Esophagus squamous epithelium (tissue), 5 donors: Measurements from ENCODE around the gene XKR8. TPM values are rescaled to one million over a fixed set of nuclear protein-coding genes. Genes with fewer than 3 reads are reported as not detected.
"Not testable (repeated sequence)": the region's sequence is repeated elsewhere in the genome, so short reads cannot be mapped to it uniquely, and the experiment has no call there.

Source experiments
- DNase-seq: peaks from one replicate; lab custom pipeline; 2025; lab: John Stamatoyannopoulos, UW
- H3K27ac ChIP-seq, 4 donors: fragments of 200-600 bp; sonication (generic); one replicate each; pipeline ENCODE4 v1.5.1; 2016 to 2019; ENCODE audit warnings: mild to moderate bottlenecking in 1 of 4
- H3K27me3 ChIP-seq, 4 donors: fragments of 200-600 bp; sonication (generic); 1 replicate in 3 of 4; 2 replicates in 1 of 4; pipeline versions ENCODE4 v1.5.1 to v1.6.0; 2017 to 2021; ENCODE audit warnings: antibody characterized with exemption in 1 of 4
- H3K36me3 ChIP-seq, 3 donors: fragments of 200-600 bp; sonication (generic); one replicate each; pipeline ENCODE4 v1.5.1; 2016 to 2019
- H3K4me1 ChIP-seq, 3 donors: fragments of 200-600 bp; sonication (generic); one replicate each; pipeline ENCODE4 v1.5.1; 2017 to 2019
- H3K4me3 ChIP-seq, 4 donors: fragments of 200-600 bp; sonication (generic); 1 replicate in 3 of 4; 2 replicates in 1 of 4; pipeline ENCODE4 v1.5.1; 2016 to 2019; ENCODE audit warnings: mild to moderate bottlenecking in 2 of 4, moderate library complexity in 1 of 4
- H3K9me3 ChIP-seq, 3 donors: fragments of 200-600 bp; sonication (generic); one replicate each; pipeline ENCODE4 v1.5.1; 2016 to 2019
- CTCF ChIP-seq, 6 experiments: fragments of 450-650 bp in 4 of 6; fragments of 200-600 bp in 2 of 6; sonication (generic) in 2 of 6; IDR thresholded peaks; one replicate each; pipeline ENCODE4 v1.5.1; 2016 to 2019; ENCODE audit warnings: antibody characterized with exemption in 6 of 6, mild to moderate bottlenecking in 4 of 6, moderate library complexity in 4 of 6
- POLR2A ChIP-seq, 4 donors: fragments of 450-650 bp; IDR thresholded peaks; one replicate each; pipeline ENCODE4 v1.6.1; 2017; ENCODE audit warnings: antibody characterized with exemption in 4 of 4, mild to moderate bottlenecking in 4 of 4, moderate library complexity in 3 of 4
- WGBS, 2 donors: methylation state at CpG; one replicate each; pipeline ENCODE4 v1.1.5; 2018; 5-methylcytosine and 5-hydroxymethylcytosine counted together
- intact Hi-C: fragments of 100-400 bp; cut with DNase I; formaldehyde crosslinking; loops from one replicate; pipeline ENCODE4 v1.15.0; 2022
- total RNA-seq, 4 donors: library from RNA; depleted of rRNA; stranded (reverse); fragments of >200 nt; gene quantifications; one replicate each; pipeline ENCODE4 v1.1.0, GENCODE V29; 2016
- donor health status: DM: yes; HTN: yes; CAD: no.

XKR8 gene
- total RNA-seq, 4 donors from 2014 or later: 2.9 to 6.2 (median 4.3) TPM

DNA sequence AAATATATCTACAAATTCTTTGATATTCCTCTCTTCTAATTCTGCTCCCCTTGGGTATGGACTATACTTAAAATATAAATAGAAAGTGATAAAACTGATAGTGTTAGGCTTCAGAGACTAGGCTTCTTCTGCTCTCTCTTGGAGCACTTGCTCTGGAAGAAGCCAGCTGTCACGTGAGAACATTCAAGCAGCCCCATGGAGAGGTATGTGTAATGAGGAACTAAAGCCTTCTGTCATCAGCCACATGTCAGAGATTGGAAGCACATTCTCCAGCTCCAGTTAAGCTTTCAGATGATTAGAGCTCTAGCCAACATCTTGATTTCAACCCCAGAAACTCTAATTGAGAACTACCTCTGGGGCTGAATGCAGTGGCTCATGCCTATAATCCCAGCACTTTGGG lies 34.3 kb downstream of the XKR8 start:
- Histone ChIP-seq H3K36me3 (peaks cover 7 to 100% (median 12%) of the 10 kb centered on the region in 3 donors), H3K27ac (no peak overlapping the region), H3K4me1 (peaks cover 0 to 11% (median 0%) of the 10 kb centered on the region in 3 donors), H3K27me3 (no peaks in the 10 kb centered on the region), H3K4me3 (no peak overlapping the region), H3K9me3 (no peaks in the 10 kb centered on the region)
- no peak for DNase-seq
- TF ChIP-seq CTCF (IDR thresholded peaks at IDR 0.05) (no peak), POLR2A (IDR thresholded peaks at IDR 0.05) (no peak)
- 64 to 79% methylated on average over 1 of the region's 1 CpG for WGBS, 2 donors
- intact Hi-C loops: no loop called here

DNA sequence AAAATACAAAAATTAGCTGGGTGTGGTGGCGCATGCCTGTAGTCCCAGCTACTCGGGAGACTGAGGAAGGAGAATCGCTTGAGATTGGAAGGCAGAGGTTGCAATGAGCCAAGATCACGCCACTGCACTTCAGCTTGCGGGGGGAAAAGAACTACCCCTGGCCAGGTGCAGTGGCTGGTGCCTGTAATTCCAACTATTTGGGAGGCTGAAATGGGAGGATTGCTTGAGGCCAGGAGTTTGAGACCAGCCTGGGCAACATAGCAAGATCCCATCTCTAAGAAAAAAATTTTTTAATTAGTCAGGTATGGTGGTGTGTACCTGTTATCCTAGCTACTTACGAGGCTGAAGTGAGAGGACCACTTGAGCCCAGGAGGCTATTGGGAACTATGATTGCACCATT lies 34.8 kb downstream of the XKR8 start:
- intact Hi-C loops, H3K9me3 ChIP-seq, H3K4me3 ChIP-seq, DNase-seq, H3K27me3 ChIP-seq, H3K27ac ChIP-seq: not testable (repeated sequence)
- Histone ChIP-seq H3K36me3 (peaks cover 7 to 100% (median 8%) of the 10 kb centered on the region in 3 donors), H3K4me1 (peaks cover 0 to 11% (median 0%) of the 10 kb centered on the region in 3 donors)
- WGBS, 2 donors: 94 to 95% methylated on average over 6 of the region's 6 CpGs

DNA sequence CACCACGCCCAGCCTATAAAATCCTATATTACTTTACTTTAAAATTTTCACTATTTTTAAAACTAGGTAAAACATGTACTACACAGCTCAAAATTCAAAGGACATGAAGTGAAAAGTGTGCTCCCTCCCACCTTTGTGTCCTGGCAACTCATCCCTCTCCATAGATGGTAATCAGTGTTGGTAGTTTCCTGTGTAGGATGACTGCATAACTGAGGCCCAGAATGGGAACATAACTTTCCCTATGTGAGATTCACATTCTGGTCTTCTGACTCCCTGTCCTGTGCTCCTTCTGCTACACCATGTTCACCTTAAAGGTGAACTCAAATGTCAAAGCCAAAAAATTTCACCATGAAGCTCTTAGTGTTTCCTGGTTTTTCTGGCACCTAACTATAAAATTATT lies 39.3 kb downstream of the XKR8 start:
- Histone ChIP-seq H3K27ac (no peak overlapping the region), H3K27me3 (no peaks in the 10 kb centered on the region), H3K4me1 (peaks cover 0 to under 1% (median 0%) of the 10 kb centered on the region in 3 donors), H3K9me3 (no peaks in the 10 kb centered on the region), H3K4me3 (no peak overlapping the region), H3K36me3 (peaks cover 10 to 100% (median 19%) of the 10 kb centered on the region in 3 donors)
- intact Hi-C loops: no loop called here
- 92 to 94% methylated on average over 1 of the region's 1 CpG for WGBS, 2 donors
- no peak for DNase-seq
- TF ChIP-seq CTCF (IDR thresholded peaks at IDR 0.05) (no peak), POLR2A (IDR thresholded peaks at IDR 0.05) (no peak)

DNA sequence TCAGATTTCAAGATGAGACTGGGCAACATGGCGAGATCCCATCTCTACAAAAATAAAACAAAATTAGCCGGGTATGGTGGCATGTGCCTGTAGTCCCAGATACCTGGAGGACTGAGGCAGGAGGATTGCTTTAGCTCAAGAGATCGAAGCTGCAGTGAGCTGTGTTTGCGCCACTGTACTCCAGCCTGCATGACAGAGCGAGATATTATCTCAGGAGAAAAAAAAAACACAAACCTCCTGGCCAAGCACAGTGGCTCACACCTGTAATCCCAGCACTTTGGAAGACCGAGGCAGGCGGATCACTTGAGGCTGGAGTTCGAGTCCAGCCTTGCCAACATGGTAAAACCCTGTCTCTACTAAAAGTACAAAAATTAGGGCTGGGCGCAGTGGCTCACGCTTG lies 42.8 kb downstream of the XKR8 start:
- no peaks in the 10 kb centered on the region for H3K27me3 ChIP-seq
- peaks cover 10 to 98% (median 19%) of the 10 kb centered on the region in 3 donors for H3K36me3 ChIP-seq
- TF ChIP-seq POLR2A (IDR thresholded peaks at IDR 0.05): no peak
- no peak for TF ChIP-seq CTCF (IDR thresholded peaks at IDR 0.05)
- DNase-seq: no peak
- no peaks in the 10 kb centered on the region for H3K4me1 ChIP-seq
- H3K9me3 ChIP-seq: no peaks in the 10 kb centered on the region
- H3K4me3 ChIP-seq: no peak overlapping the region
- intact Hi-C loops: no loop called here
- 99% methylated on average over 10 of the region's 10 CpGs; no CpG with 5 or more reads in 1 of the 2 donors for WGBS, 2 donors
- no peak overlapping the region for H3K27ac ChIP-seq

- H3K27ac ChIP-seq, H3K9me3 ChIP-seq, DNase-seq, H3K4me3 ChIP-seq, H3K4me1 ChIP-seq, intact Hi-C loops, H3K27me3 ChIP-seq: not testable (repeated sequence)
- 94 to 97% methylated on average over 8 of the region's 8 CpGs for whole genome bisulfite sequencing, 2 donors
- peaks cover 7 to 96% (median 19%) of the 10 kb centered on the region in 3 donors for H3K36me3 ChIP-seq
These were observed 43.3 kb downstream of the XKR8 start for GRCh38 chr1:28003117-28003516.

DNA sequence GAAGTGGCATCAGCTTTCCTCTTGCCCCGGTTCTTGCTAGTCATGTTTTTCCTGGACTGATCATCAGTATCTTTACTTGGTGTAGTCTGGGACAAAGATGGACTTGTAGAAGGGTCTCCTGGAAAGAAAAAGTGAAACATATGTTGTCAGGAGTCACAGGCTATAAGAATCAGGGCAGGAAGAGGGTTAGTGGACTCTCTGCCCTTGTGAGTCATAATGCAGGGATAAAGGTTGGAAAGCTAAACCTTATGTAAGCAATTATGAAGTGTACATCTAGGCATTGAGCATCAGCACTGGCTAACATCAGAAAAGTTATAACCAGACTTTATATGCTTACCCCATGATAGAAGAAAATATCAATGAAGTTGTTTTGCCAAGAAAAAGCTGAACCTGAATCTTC lies 51.2 kb downstream of the XKR8 start:
- WGBS, 2 donors: 89 to 92% methylated on average over 1 of the region's 1 CpG
- no peak for DNase-seq
- no peak overlapping the region for H3K4me3 ChIP-seq
- no peak overlapping the region for H3K27ac ChIP-seq
- TF ChIP-seq POLR2A (IDR thresholded peaks at IDR 0.05) (no peak), CTCF (IDR thresholded peaks at IDR 0.05) (no peak)
- no peaks in the 10 kb centered on the region for H3K9me3 ChIP-seq
- H3K27me3 ChIP-seq: no peaks in the 10 kb centered on the region
- no peaks in the 10 kb centered on the region for H3K4me1 ChIP-seq
- peaks cover 0 to 92% (median 8%) of the 10 kb centered on the region in 3 donors for H3K36me3 ChIP-seq
- intact Hi-C loops: no loop called here

Other genes starting within 250 kb of the XKR8 start
- gene FAM76A, start 234.0 kb upstream of the XKR8 start, total RNA-seq: 10 to 100 TPM in 1 of 4 donors, 1 to 10 TPM in 3; 4.9 to 14.7 (median 9.5) TPM
- gene STX12, start 186.8 kb upstream of the XKR8 start, total RNA-seq: 10 to 100 TPM; 52.6 to 64.4 (median 56.8) TPM
- gene PPP1R8, start 129.2 kb upstream of the XKR8 start, total RNA-seq: 10 to 100 TPM; 21.3 to 41.2 (median 33.4) TPM
- gene THEMIS2, start 87.4 kb upstream of the XKR8 start, total RNA-seq: 10 to 100 TPM in 2 of 4 donors, 1 to 10 TPM in 2; 2.0 to 13.9 (median 8.6) TPM
- gene RPA2, start 45.4 kb upstream of the XKR8 start, total RNA-seq: 10 to 100 TPM; 11.8 to 38.2 (median 23.4) TPM
- gene SMPDL3B, start 25.0 kb upstream of the XKR8 start, total RNA-seq: 1 to 10 TPM in 2 of 4 donors, under 1 TPM in 2; 0.76 to 6.3 (median 1.9) TPM
- 10 to 100 TPM; 13.8 to 21.9 (median 15.8) TPM for gene EYA3, start 128.6 kb downstream of the XKR8 start, total RNA-seq
- gene PTAFR, start 216.7 kb downstream of the XKR8 start, total RNA-seq: 10 to 100 TPM in 1 of 4 donors, 1 to 10 TPM in 3; 2.7 to 12.8 (median 8.9) TPM